Hepatocyte (in vitro differentiated cells): ENCODE measurements around the gene YIF1B. TPM values are rescaled to one million over a fixed set of nuclear protein-coding genes. Genes with fewer than 3 reads are reported as not detected.

Experiments used
- DNase-seq: peaks from one replicate; pipeline ENCODE4 v3.0.0-alpha.2; 2016; ENCODE audit warnings: low spot score
- H2AFZ ChIP-seq: fragments of 200-600 bp; sonication (generic); 2 replicates; pipeline ENCODE4 v1.6.0; 2016; ENCODE audit warnings: antibody characterized with exemption, mild to moderate bottlenecking
- H3K27ac ChIP-seq: fragments of 200-600 bp; sonication (generic); 2 replicates; pipeline ENCODE4 v1.5.1; 2016; ENCODE audit warnings: mild to moderate bottlenecking
- H3K27me3 ChIP-seq: fragments of 200-600 bp; sonication (generic); 2 replicates; pipeline ENCODE4 v1.6.1; 2016
- H3K36me3 ChIP-seq: fragments of 200-600 bp; sonication (generic); replicated peaks from 2 replicates; pipeline ENCODE4 v1.5.1; 2016; ENCODE audit warnings: low read depth; ENCODE audit not compliant: insufficient read depth
- H3K4me1 ChIP-seq: fragments of 200-600 bp; sonication (generic); 2 replicates; pipeline ENCODE4 v1.5.1; 2016; ENCODE audit warnings: mild to moderate bottlenecking, moderate library complexity; ENCODE audit not compliant: insufficient read depth
- H3K4me2 ChIP-seq: fragments of 200-600 bp; sonication (generic); 2 replicates; pipeline ENCODE4 v1.6.0; 2016
- H3K4me3 ChIP-seq: fragments of 200-600 bp; sonication (generic); 2 replicates; pipeline ENCODE4 v1.5.1; 2016; ENCODE audit warnings: mild to moderate bottlenecking
- H3K79me2 ChIP-seq: fragments of 200-600 bp; sonication (generic); 2 replicates; pipeline ENCODE4 v1.6.0; 2017; ENCODE audit warnings: mild to moderate bottlenecking
- H3K9me2 ChIP-seq: fragments of 200-600 bp; sonication (generic); replicated peaks from 2 replicates; pipeline ENCODE4 v1.6.0; 2017; ENCODE audit warnings: mild to moderate bottlenecking; ENCODE audit not compliant: insufficient read depth
- H3K9me3 ChIP-seq: fragments of 200-600 bp; sonication (generic); 2 replicates; pipeline ENCODE4 v1.5.1; 2016; ENCODE audit warnings: low read depth, mild to moderate bottlenecking
- H4K20me1 ChIP-seq: fragments of 200-600 bp; sonication (generic); 2 replicates; pipeline ENCODE4 v1.6.0; 2016; ENCODE audit warnings: mild to moderate bottlenecking; ENCODE audit not compliant: insufficient read depth, poor library complexity, severe bottlenecking
- CTCF ChIP-seq: fragments of 200-600 bp; sonication (generic); IDR thresholded peaks from 2 replicates; pipeline ENCODE4 v1.5.1; 2016; ENCODE audit warnings: antibody characterized with exemption, mild to moderate bottlenecking; ENCODE audit not compliant: poor library complexity
- EZH2 ChIP-seq: fragments of 200-600 bp; sonication (generic); IDR thresholded peaks from 2 replicates; pipeline ENCODE4 v1.6.1; 2016; ENCODE audit warnings: antibody characterized with exemption, mild to moderate bottlenecking, borderline replicate concordance
- EZH2phosphoT487 ChIP-seq: fragments of 200-600 bp; sonication (generic); IDR thresholded peaks from one replicate; pipeline ENCODE4 v1.6.1; 2018; ENCODE audit warnings: antibody characterized with exemption, mild to moderate bottlenecking, low read depth, moderate library complexity; ENCODE audit not compliant: unreplicated experiment, severe bottlenecking
- WGBS: methylation state at CpG from one replicate; pipeline ENCODE4 v1.1.6; 2016; ENCODE audit warnings: low lambda C conversion rate; ENCODE audit errors: missing lambda C conversion rate; 5-methylcytosine and 5-hydroxymethylcytosine counted together
- polyA plus RNA-seq: library from polyadenylated mRNA; unstranded; fragments of >200 nt; fragmentation: Nextera tagmentation; extraction: Ambion mirVana; gene quantifications from 2 replicates; pipeline ENCODE4 v1.2.1, GENCODE V29; 2016
- total RNA-seq: library from RNA; depleted of rRNA; stranded (reverse); fragments of >200 nt; gene quantifications from 2 replicates; pipeline ENCODE4 v1.2.3, GENCODE V29; 2014

The YIF1B gene
- total and polyA plus RNA-seq, 2 experiments from 2014 or later = 50.0 to 105 TPM

- no peaks in the 10 kb centered on the region for H4K20me1 ChIP-seq
- no peak overlapping the region for H2AFZ ChIP-seq
- H3K36me3 ChIP-seq = no peaks in the 10 kb centered on the region
- H3K4me3 ChIP-seq = no peak overlapping the region
- no peaks in the 10 kb centered on the region for H3K4me1 ChIP-seq
- TF ChIP-seq EZH2 (no peak), EZH2phosphoT487 (no peak), CTCF (no peak)
- 93% methylated on average over 7 of the region's 7 CpGs for WGBS
- H3K27ac ChIP-seq = no peak overlapping the region
- H3K9me3 ChIP-seq = no peaks in the 10 kb centered on the region
- H3K4me2 ChIP-seq = no peak overlapping the region
- H3K9me2 ChIP-seq = no peaks in the 10 kb centered on the region
- H3K27me3 ChIP-seq = no peaks in the 10 kb centered on the region
- no peaks in the 10 kb centered on the region for H3K79me2 ChIP-seq
- no peak for DNase-seq
These were observed 13.9 kb upstream of the YIF1B start for GRCh38 chr19:38329651-38330050.

- Histone ChIP-seq H3K79me2 (no peaks in the 10 kb centered on the region), H3K4me2 (no peak overlapping the region), H3K36me3 (no peaks in the 10 kb centered on the region), H3K27ac (no peak overlapping the region), H3K4me1 (no peaks in the 10 kb centered on the region), H4K20me1 (no peaks in the 10 kb centered on the region), H3K27me3 (no peaks in the 10 kb centered on the region), H3K9me3 (no peaks in the 10 kb centered on the region), H3K9me2 (no peaks in the 10 kb centered on the region), H2AFZ (no peak overlapping the region), H3K4me3 (no peak overlapping the region)
- no peak for DNase-seq
- 93% methylated on average over 22 of the region's 22 CpGs for WGBS
- TF ChIP-seq CTCF (no peak), EZH2 (no peak), EZH2phosphoT487 (no peak)
These were observed 10.8 kb upstream of the YIF1B start for GRCh38 chr19:38326591-38326990.

- DNase-seq = no peak
- no peaks in the 10 kb centered on the region for H4K20me1 ChIP-seq
- no peaks in the 10 kb centered on the region for H3K9me3 ChIP-seq
- no peak for TF ChIP-seq CTCF
- no peak for TF ChIP-seq EZH2
- TF ChIP-seq EZH2phosphoT487 = no peak
- no peak overlapping the region for H3K4me3 ChIP-seq
- H3K79me2 ChIP-seq = no peaks in the 10 kb centered on the region
- 93% methylated on average over 4 of the region's 4 CpGs for WGBS
- H3K36me3 ChIP-seq = no peaks in the 10 kb centered on the region
- no peaks in the 10 kb centered on the region for H3K4me1 ChIP-seq
- H2AFZ ChIP-seq = no peak overlapping the region
- H3K27me3 ChIP-seq = peaks cover 6% of the 10 kb centered on the region
- H3K9me2 ChIP-seq = no peaks in the 10 kb centered on the region
- no peak overlapping the region for H3K27ac ChIP-seq
- no peak overlapping the region for H3K4me2 ChIP-seq
These were observed 8.7 kb upstream of the YIF1B start for GRCh38 chr19:38324431-38324830.

- 92% methylated on average over 7 of the region's 7 CpGs for WGBS
- Histone ChIP-seq H3K27me3 (peaks cover 15% of the 10 kb centered on the region), H3K9me2 (no peaks in the 10 kb centered on the region), H3K79me2 (no peaks in the 10 kb centered on the region), H2AFZ (no peak overlapping the region), H3K9me3 (no peaks in the 10 kb centered on the region), H4K20me1 (no peaks in the 10 kb centered on the region), H3K4me1 (no peaks in the 10 kb centered on the region), H3K4me2 (no peak overlapping the region), H3K27ac (no peak overlapping the region), H3K36me3 (no peaks in the 10 kb centered on the region), H3K4me3 (no peak overlapping the region)
- DNase-seq = no peak
- TF ChIP-seq CTCF (no peak), EZH2 (no peak)
These were observed 7.5 kb upstream of the YIF1B start for GRCh38 chr19:38323291-38323690.
